Right lobe of liver (tissue), 6 donors: Measurements from ENCODE around the gene TCF4. TPM values are rescaled to one million over a fixed set of nuclear protein-coding genes. Genes with fewer than 3 reads are reported as not detected.

Experiments
- ATAC-seq, 4 donors: fragments of 200-7000 bp; cut with Tn5 transposase; one replicate each; pipeline ENCODE4 v1.9.1; 2020; ENCODE audit warnings: mild to moderate bottlenecking in 4 of 4, moderate library complexity in 4 of 4
- DNase-seq, 3 donors: peaks; one replicate each; pipeline ENCODE4 v3.0.0-alpha.2; 2020
- H3K27ac ChIP-seq, 3 donors: fragments of 200-600 bp; one replicate each; pipeline ENCODE4 v1.8.0; 2022
- H3K27me3 ChIP-seq, 2 donors: fragments of 200-600 bp; one replicate each; pipeline ENCODE4 v1.8.0; 2022
- H3K36me3 ChIP-seq, 4 donors: fragments of 200-600 bp; sonication (generic) in 1 of 4; one replicate each; pipeline versions ENCODE4 v1.5.1 to v1.8.0; 2017 to 2022; ENCODE audit warnings: control low read depth in 1 of 4
- H3K4me1 ChIP-seq, 4 donors: fragments of 200-600 bp; sonication (generic) in 1 of 4; one replicate each; pipeline versions ENCODE4 v1.5.1 to v1.8.0; 2017 to 2022; ENCODE audit warnings: control low read depth in 1 of 4
- H3K4me3 ChIP-seq, 3 donors: fragments of 200-600 bp; one replicate each; pipeline ENCODE4 v1.8.0; 2022
- H3K9me3 ChIP-seq, 4 donors: fragments of 200-600 bp; sonication (generic) in 1 of 4; one replicate each; pipeline versions ENCODE4 v1.5.1 to v1.8.0; 2017 to 2022; ENCODE audit warnings: control low read depth in 1 of 4
- CTCF ChIP-seq, 4 donors: fragments of 200-600 bp in 3 of 4; fragments of 450-650 bp in 1 of 4; IDR thresholded peaks; one replicate each; pipeline versions ENCODE4 v1.5.1 to v1.8.0; 2016 to 2022; ENCODE audit warnings: antibody characterized with exemption in 4 of 4, mild to moderate bottlenecking in 2 of 4
- POLR2A ChIP-seq: fragments of 450-650 bp; IDR thresholded peaks from one replicate; pipeline ENCODE4 v1.6.1; 2017; ENCODE audit warnings: antibody characterized with exemption, mild to moderate bottlenecking
- WGBS: methylation state at CpG from one replicate; pipeline ENCODE4 v1.1.6; 2018; ENCODE audit warnings: low coverage, low lambda C conversion rate; ENCODE audit not compliant: insufficient coverage; ENCODE audit errors: missing lambda C conversion rate; 5-methylcytosine and 5-hydroxymethylcytosine counted together
- intact Hi-C, 2 donors: fragments of 100-400 bp; cut with DNase I; formaldehyde crosslinking; loops; one replicate each; pipeline versions ENCODE4 v1.11.2 to v1.14.1; 2022
- total RNA-seq, 6 experiments: library from RNA; depleted of rRNA in 2 of 6; stranded (reverse); fragments of >200 nt in 2 of 6; fragmentation: NEBNext Ultra II Directional in 3 of 6; extraction: Animal tissue kit (Norgen Biotek cat#: 25700) in 3 of 6; gene quantifications; one replicate each; pipeline versions ENCODE4 v1.1.0 to v1.2.4, GENCODE V29; 2016 to 2023
- donor health status: DM: no; HTN: yes; CAD: no.
- donor health status: DM: no; HTN: no; CAD: no.
- donor health status: DM: no; HTN: no; CAD: no.
- donor health status: DM: no; HTN: yes; CAD: no.
- donor health status: DM: no; HTN: yes; CAD: no.

The TCF4 gene
- total RNA-seq, 6 experiments from 2014 or later, result 8.1 to 19.5 (median 10.4) TPM

- DNase-seq, result no peak
- Histone ChIP-seq H3K27me3 (no peaks in the 10 kb centered on the region), H3K9me3 (no peaks in the 10 kb centered on the region), H3K4me1 (no peaks in the 10 kb centered on the region), H3K27ac (no peak overlapping the region), H3K4me3 (no peak overlapping the region), H3K36me3 (no peaks in the 10 kb centered on the region)
- no peak for TF ChIP-seq POLR2A
- peak in 2 of 4 donors; percentile 28 to 36 for TF ChIP-seq CTCF (IDR thresholded peaks at IDR 0.05)
- no peak for ATAC-seq
- intact Hi-C loops, result no loop called here
- WGBS, result 44% methylated on average over 6 of the region's 6 CpGs
Observed at GRCh38 chr18:55577812-55578539, 10.0 kb downstream of the TCF4 start.

- 66% methylated on average over 3 of the region's 3 CpGs for WGBS
- ATAC-seq, result no peak
- Histone ChIP-seq H3K4me1 (no peaks in the 10 kb centered on the region), H3K4me3 (no peak overlapping the region), H3K27me3 (no peaks in the 10 kb centered on the region), H3K36me3 (no peaks in the 10 kb centered on the region), H3K27ac (no peak overlapping the region), H3K9me3 (no peaks in the 10 kb centered on the region)
- no peak for DNase-seq
- TF ChIP-seq POLR2A, result no peak
- TF ChIP-seq CTCF (IDR thresholded peaks at IDR 0.05), result no peak
- intact Hi-C loops, result no loop called here
Observed at GRCh38 chr18:55576001-55576400, 12.0 kb downstream of the TCF4 start.

- Histone ChIP-seq H3K4me1 (no peaks in the 10 kb centered on the region), H3K9me3 (no peaks in the 10 kb centered on the region), H3K4me3 (no peak overlapping the region), H3K27ac (no peak overlapping the region), H3K27me3 (no peaks in the 10 kb centered on the region), H3K36me3 (no peaks in the 10 kb centered on the region)
- 85% methylated on average over 1 of the region's 1 CpG for WGBS
- intact Hi-C loops, result no loop called here
- TF ChIP-seq POLR2A (no peak), CTCF (IDR thresholded peaks at IDR 0.05) (no peak)
- DNase-seq, result no peak
- ATAC-seq, result no peak
Observed at GRCh38 chr18:55575066-55575465, 12.9 kb downstream of the TCF4 start.

GRCh38 chr18:55573386-55573785 is 14.6 kb downstream of the TCF4 start:
- Histone ChIP-seq H3K27ac (no peak overlapping the region), H3K36me3 (no peaks in the 10 kb centered on the region), H3K9me3 (no peaks in the 10 kb centered on the region), H3K4me3 (no peak overlapping the region), H3K4me1 (no peaks in the 10 kb centered on the region), H3K27me3 (no peaks in the 10 kb centered on the region)
- no peak for ATAC-seq
- WGBS, result no CpG with 5 or more reads among the region's 2 CpGs
- no peak for DNase-seq
- TF ChIP-seq POLR2A (no peak), CTCF (IDR thresholded peaks at IDR 0.05) (no peak)
- intact Hi-C loops, result no loop called here

GRCh38 chr18:55570966-55571365 is 17.0 kb downstream of the TCF4 start:
- Histone ChIP-seq H3K27ac (no peak overlapping the region), H3K4me3 (no peak overlapping the region), H3K9me3 (no peaks in the 10 kb centered on the region), H3K27me3 (no peaks in the 10 kb centered on the region), H3K4me1 (no peaks in the 10 kb centered on the region), H3K36me3 (no peaks in the 10 kb centered on the region)
- no peak for DNase-seq
- TF ChIP-seq POLR2A (no peak), CTCF (IDR thresholded peaks at IDR 0.05) (no peak)
- intact Hi-C loops, result no loop called here
- no peak for ATAC-seq
